ENCODE data around the gene NT5DC3. TPM values are rescaled to one million over a fixed set of nuclear protein-coding genes. Genes with fewer than 3 reads are reported as not detected.
A peak's percentile ranks its signal among the peaks of the same experiment; 100 is the strongest.

Gene NT5DC3
- total and polyA plus RNA-seq, 2 donors (not counting 3 experiments of a cell fraction or from before 2014, with no cell fraction given) = 1.5 to 6.7 TPM

DNA sequence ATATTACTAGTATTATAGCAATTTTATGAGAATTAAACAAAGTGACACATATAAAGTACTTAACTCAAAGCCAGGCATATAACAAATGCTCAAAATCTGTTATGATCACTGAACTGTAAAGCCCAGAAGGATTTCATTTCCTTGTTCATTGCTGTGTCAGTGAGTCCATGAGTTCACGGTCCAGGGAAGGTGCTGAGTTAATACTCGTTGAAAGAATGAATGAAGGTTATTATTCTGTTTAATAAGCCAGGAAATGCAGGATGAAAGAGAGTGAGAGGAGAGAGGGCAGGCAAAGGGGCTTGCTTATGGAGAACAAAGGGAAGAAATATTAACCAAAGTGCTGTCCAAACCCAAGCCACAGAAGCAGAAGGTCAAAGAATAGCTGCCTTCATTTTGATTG lies 40.2 kb upstream of the NT5DC3 start:
- CTCF ChIA-PET = interaction anchor here (1.9 to 2.1 kb wide), 2 partner anchors 10 to 110 kb away, joined by 4 to 12 read pairs; no protein-coding TSS in a partner anchor
- no peak for TF ChIP-seq CTCF (IDR thresholded peaks at IDR 0.05; ENCODE audit: extremely low read depth in 1 of 2, insufficient read depth in 1 of 2, low read depth in 1 of 2, low read length in 2 of 2)
- TF ChIP-seq EZH2 (IDR thresholded peaks at IDR 0.05; ENCODE audit: borderline replicate concordance, low read depth, low read length, severe bottlenecking) = no peak
- TF ChIP-seq GATA2 (IDR thresholded peaks at IDR 0.05; ENCODE audit: insufficient read depth, insufficient read length, low read depth, low read length) = no peak
- TF ChIP-seq FOS (IDR thresholded peaks at IDR 0.05; ENCODE audit: borderline replicate concordance, insufficient read depth, low read length) = no peak
- no peak for TF ChIP-seq POLR2AphosphoS5 (IDR thresholded peaks at IDR 0.05; ENCODE audit: insufficient read depth, low read depth, low read length)
- TF ChIP-seq POLR2A (IDR thresholded peaks at IDR 0.05; ENCODE audit: low read depth, low read length) = no peak
- no peak for TF ChIP-seq MYC (IDR thresholded peaks at IDR 0.05; ENCODE audit: low read depth, low read length)
- no peak for TF ChIP-seq MAX (IDR thresholded peaks at IDR 0.05; ENCODE audit: insufficient read depth, insufficient read length)
- TF ChIP-seq JUN (IDR thresholded peaks at IDR 0.05; ENCODE audit: borderline replicate concordance, insufficient read depth, insufficient read length, low read depth) = no peak

More for the DNA sequence above, 40.2 kb upstream of the NT5DC3 start:
- Histone ChIP-seq H3K36me3 (ENCODE audit: control insufficient read depth in 2 of 2, extremely low read depth in 1 of 2, insufficient read depth in 2 of 2, low read length in 2 of 2) (no peaks in the 10 kb centered on the region), H3K27me3 (ENCODE audit: control insufficient read depth in 2 of 2, insufficient read depth in 2 of 2, low read length in 2 of 2) (peaks cover 0 to 7% of the 10 kb centered on the region in 2 experiments), H3K4me3 (replicated peaks in 1 of 3; ENCODE audit: insufficient read depth in 1 of 3, low read depth in 1 of 3, low read length in 3 of 3) (no peak overlapping the region), H3K4me2 (ENCODE audit: insufficient read depth, low read length) (no peak overlapping the region), H3K9me3 (replicated peaks; ENCODE audit: control insufficient read depth, insufficient read depth, low read length) (no peaks in the 10 kb centered on the region), H3K9ac (replicated peaks; ENCODE audit: extremely low read depth, insufficient read depth, low read length) (no peak overlapping the region), H3K79me2 (ENCODE audit: control insufficient read depth, insufficient read depth, low read length) (no peaks in the 10 kb centered on the region), H2AFZ (ENCODE audit: low read depth, low read length) (no peak overlapping the region), H3K4me1 (ENCODE audit: control insufficient read depth, extremely low read depth, insufficient read depth, low read length) (peaks cover 6% of the 10 kb centered on the region), H3K9me1 (replicated peaks; ENCODE audit: control insufficient read depth, extremely low read depth, insufficient read depth, low read length) (no peaks in the 10 kb centered on the region), H4K20me1 (replicated peaks; ENCODE audit: control insufficient read depth, extremely low read depth, insufficient read depth, low read length) (no peaks in the 10 kb centered on the region), H3K27ac (ENCODE audit: insufficient read depth, low read depth, low read length) (no peak overlapping the region)
- BruUV-seq (replicated peaks) = no TSS peak
- POLR2A ChIA-PET = no interaction called here
- no peak for FAIRE-seq
- peak; percentile 7 for DNase-seq (ENCODE audit: low read depth, low spot score)
- intact Hi-C loops (cut with micrococcal nuclease) (loop anchor here (2.0 kb wide), 1 partner anchor 176 kb away; no protein-coding TSS in a partner anchor), dilution Hi-C loops (cut with MboI; ENCODE audit: extremely low pct_ligation_motif_present, low sequenced_read_pairs) (no loop called here)

Measured in endothelial cell of umbilical vein (primary cell).